ENCODE data around the gene PRKN. TPM values are rescaled to one million over a fixed set of nuclear protein-coding genes. Genes with fewer than 3 reads are reported as not detected.

PRKN gene
- total RNA-seq, 1 experiment from 2014 or later, result 2.0 TPM

DNA sequence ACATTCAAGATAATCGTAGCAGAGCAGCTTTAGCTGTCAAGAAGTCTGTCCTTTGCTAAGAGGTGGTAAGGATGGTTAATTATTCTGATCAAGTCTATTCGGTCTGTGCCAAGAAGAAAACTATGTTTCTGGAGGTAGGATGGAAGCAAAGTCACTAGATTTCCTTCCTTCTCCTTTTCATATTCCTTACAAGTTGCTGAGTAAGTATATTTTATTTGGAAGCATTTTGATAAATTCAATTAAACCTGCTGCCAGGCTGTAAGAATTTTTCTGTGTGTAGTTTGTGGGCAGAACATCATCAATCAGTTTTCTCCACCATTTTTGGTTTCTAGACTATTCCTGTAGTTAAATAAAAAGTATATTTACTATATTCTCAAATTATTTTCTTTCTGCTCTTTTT, 311.3 kb downstream of the PRKN start:
- Histone ChIP-seq H3T11ph (ENCODE audit: low read length) (no peak overlapping the region), H4K20me1 (ENCODE audit: control insufficient read depth, insufficient read depth, insufficient read length) (no peaks in the 10 kb centered on the region), H3K9me3 (ENCODE audit: control insufficient read depth, low read depth, low read length) (no peaks in the 10 kb centered on the region), H3K27me3 (ENCODE audit: insufficient read depth, low read length) (no peaks in the 10 kb centered on the region), H2BK20ac (ENCODE audit: low read depth, low read length, poor library complexity, severe bottlenecking) (no peak overlapping the region), H3K23ac (ENCODE audit: insufficient read length, low read depth, low read length) (no peak overlapping the region), H2BK15ac (ENCODE audit: low read depth, low read length) (no peak overlapping the region), H3K4me1 (ENCODE audit: insufficient read depth, low read length) (no peaks in the 10 kb centered on the region), H2AFZ (ENCODE audit: low read length) (no peak overlapping the region), H3K9ac (ENCODE audit: extremely low read depth, insufficient read length, low read length) (no peak overlapping the region), H2BK5ac (ENCODE audit: insufficient read length, low read length) (no peak overlapping the region), H2AK5ac (ENCODE audit: insufficient read length, low read length) (no peak overlapping the region), H3K27ac (ENCODE audit: insufficient read length, low read depth, low read length) (no peak overlapping the region), H2BK120ac (ENCODE audit: low read depth, low read length, poor library complexity, severe bottlenecking) (no peak overlapping the region), H2BK12ac (ENCODE audit: insufficient read length, low read depth, low read length) (no peak overlapping the region), H4K5ac (ENCODE audit: insufficient read length, low read depth, low read length) (no peak overlapping the region), H3K79me1 (ENCODE audit: insufficient read depth, low read depth, low read length, poor library complexity, severe bottlenecking) (no peaks in the 10 kb centered on the region), H3K14ac (ENCODE audit: insufficient read depth, low read length) (no peak overlapping the region), H4K8ac (replicated peaks; ENCODE audit: insufficient read length, low read depth, low read length) (no peak overlapping the region), H3K56ac (ENCODE audit: insufficient read length, low read depth, low read length) (no peak overlapping the region), H3K23me2 (ENCODE audit: insufficient read length, low read depth, low read length, poor library complexity, severe bottlenecking) (no peaks in the 10 kb centered on the region), H3K79me2 (ENCODE audit: insufficient read depth, low read length) (no peaks in the 10 kb centered on the region), H3K4me2 (ENCODE audit: insufficient read depth, insufficient read length, low read length) (no peak overlapping the region), H4K91ac (ENCODE audit: insufficient read length, low read depth, low read length) (no peak overlapping the region), H3K4ac (ENCODE audit: low read depth, low read length) (no peak overlapping the region), H3K18ac (ENCODE audit: insufficient read length, low read depth, low read length) (no peak overlapping the region)
- Mint-ChIP-seq H3K27me3 (ENCODE audit: low read depth) (no peaks in the 10 kb centered on the region), H3K9me3 (peaks cover 4 to 12% of the 10 kb centered on the region in 2 experiments; a peak in 4 of 5 replicates), H3K36me3 (ENCODE audit: insufficient read depth in 1 of 3, low read depth in 3 of 3) (peaks cover 2 to 5% (median 3%) of the 10 kb centered on the region in 3 experiments; a peak in 4 of 7 replicates), H3K4me3 (no peak overlapping the region), H3K27ac (no peak overlapping the region), H3K4me1 (peaks cover 3 to 9% of the 10 kb centered on the region in 2 experiments)
- no peak for DNase-seq
- WGBS (ENCODE audit: extremely low coverage, insufficient read length, low lambda C conversion rate), result no CpG with 5 or more reads among the region's 2 CpGs
- TF ChIP-seq, protein P1, sequence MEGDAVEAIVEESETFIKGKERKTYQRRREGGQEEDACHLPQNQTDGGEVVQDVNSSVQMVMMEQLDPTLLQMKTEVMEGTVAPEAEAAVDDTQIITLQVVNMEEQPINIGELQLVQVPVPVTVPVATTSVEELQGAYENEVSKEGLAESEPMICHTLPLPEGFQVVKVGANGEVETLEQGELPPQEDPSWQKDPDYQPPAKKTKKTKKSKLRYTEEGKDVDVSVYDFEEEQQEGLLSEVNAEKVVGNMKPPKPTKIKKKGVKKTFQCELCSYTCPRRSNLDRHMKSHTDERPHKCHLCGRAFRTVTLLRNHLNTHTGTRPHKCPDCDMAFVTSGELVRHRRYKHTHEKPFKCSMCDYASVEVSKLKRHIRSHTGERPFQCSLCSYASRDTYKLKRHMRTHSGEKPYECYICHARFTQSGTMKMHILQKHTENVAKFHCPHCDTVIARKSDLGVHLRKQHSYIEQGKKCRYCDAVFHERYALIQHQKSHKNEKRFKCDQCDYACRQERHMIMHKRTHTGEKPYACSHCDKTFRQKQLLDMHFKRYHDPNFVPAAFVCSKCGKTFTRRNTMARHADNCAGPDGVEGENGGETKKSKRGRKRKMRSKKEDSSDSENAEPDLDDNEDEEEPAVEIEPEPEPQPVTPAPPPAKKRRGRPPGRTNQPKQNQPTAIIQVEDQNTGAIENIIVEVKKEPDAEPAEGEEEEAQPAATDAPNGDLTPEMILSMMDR (conservative IDR thresholded peaks at IDR 0.05), result no peak
